K562 (cell line): ENCODE measurements around the gene SNCG. TPM values are rescaled to one million over a fixed set of nuclear protein-coding genes. Genes with fewer than 3 reads are reported as not detected.

Experiments
- ATAC-seq: fragments of 200-7000 bp; cut with Tn5 transposase; 3 replicates; pipeline ENCODE4 v1.9.1; 2020; ENCODE audit warnings: moderate library complexity
- BruUV-seq: library from RNA; stranded (reverse); fragments of 400-500 nt; replicated peaks from 2 replicates; lab custom pipeline; 2021; lab: Mats Ljungman, UMichigan
- CTCF ChIA-PET: fragments of 300-600 bp; formaldehyde crosslinking; extraction: SDS; loops from one replicate; lab custom pipeline; 2021; ENCODE audit warnings: low intra/inter-chr PET ratio; lab: Yijun Ruan, JAX
- POLR2A ChIA-PET: fragments of 300-600, 350-650 bp; sonication (Branson Sonifier 250); formaldehyde crosslinking; extraction: SDS; loops from one replicate; lab custom pipeline; 2021; ENCODE audit warnings: antibody characterized with exemption, inconsistent platforms; lab: Yijun Ruan, JAX
- DNase-seq, 4 experiments: peaks; one replicate each; pipeline versions ENCODE4 v3.0.0 to v3.0.0-alpha.2; 2011 to 2018; ENCODE audit warnings: low spot score in 3 of 4, mixed read lengths in 3 of 4; ENCODE audit errors: extremely low read depth in 1 of 4
- FAIRE-seq: peaks from 2 replicates; lab custom pipeline; 2011; peaks lifted over from hg19 to GRCh38; lab: Jason Lieb, UNC
- H2AFZ ChIP-seq: 2 replicates; pipeline ENCODE4 v1.6.0; 2011; ENCODE audit warnings: low read depth, low read length, control low read depth, inconsistent platforms
- H3K27ac ChIP-seq: fragments of 200-600 bp; 3 replicates; pipeline ENCODE4 v1.8.0; 2011; ENCODE audit warnings: low read depth, mild to moderate bottlenecking, control low read depth, inconsistent platforms, low read length, moderate library complexity, mixed read lengths; ENCODE audit errors: extremely low read depth
- H3K27me3 ChIP-seq, 2 experiments: fragments of 300-600 bp in 1 of 2; 2 replicates in 1 of 2; 3 replicates in 1 of 2; pipeline versions ENCODE4 v1.6.0 to v1.8.0; 2011; ENCODE audit warnings: inconsistent platforms in 2 of 2, low read length in 2 of 2, mild to moderate bottlenecking in 1 of 2, mixed read lengths in 1 of 2, moderate library complexity in 1 of 2; ENCODE audit not compliant: control insufficient read depth in 2 of 2, insufficient read depth in 2 of 2
- H3K36me3 ChIP-seq: fragments of 300-600 bp; 3 replicates; pipeline ENCODE4 v1.8.0; 2011; ENCODE audit warnings: mild to moderate bottlenecking, low read length, inconsistent platforms; ENCODE audit not compliant: control insufficient read depth, insufficient read depth
- H3K4me1 ChIP-seq, 2 experiments: fragments of 200-600 bp in 1 of 2; replicated peaks in 1 of 2; 2 replicates in 1 of 2; 3 replicates in 1 of 2; pipeline versions ENCODE4 v1.5.1 to v1.8.0; 2011; ENCODE audit warnings: inconsistent platforms in 2 of 2, low read length in 2 of 2, mild to moderate bottlenecking in 1 of 2, mixed read lengths in 1 of 2, moderate library complexity in 1 of 2; ENCODE audit not compliant: control insufficient read depth in 2 of 2, insufficient read depth in 2 of 2
- H3K4me2 ChIP-seq: 2 replicates; pipeline ENCODE4 v1.6.1; 2011; ENCODE audit warnings: low read length, control low read depth, inconsistent platforms, mixed read lengths; ENCODE audit not compliant: insufficient read depth
- H3K4me3 ChIP-seq: fragments of 200-600 bp; sonication (generic), shearing (Covaris generic); 2 replicates; pipeline ENCODE4 v1.5.1; 2016; ENCODE audit warnings: control low read depth, inconsistent platforms
- H3K79me2 ChIP-seq: fragments of 200-600 bp; 3 replicates; pipeline ENCODE4 v1.8.0; 2011; ENCODE audit warnings: low read length, inconsistent platforms; ENCODE audit not compliant: control insufficient read depth, insufficient read depth
- H3K9ac ChIP-seq, 2 experiments: 2 replicates each; pipeline versions ENCODE4 v1.6.0 to v1.6.1; 2011; ENCODE audit warnings: low read depth in 2 of 2, low read length in 2 of 2, control low read depth in 1 of 2, inconsistent platforms in 1 of 2, mild to moderate bottlenecking in 1 of 2, mixed read lengths in 1 of 2; ENCODE audit not compliant: insufficient read depth in 1 of 2
- H3K9me1 ChIP-seq: one replicate; pipeline ENCODE4 v1.6.0; 2011; ENCODE audit warnings: inconsistent platforms, mild to moderate bottlenecking, low read length, moderate library complexity; ENCODE audit not compliant: control insufficient read depth, insufficient read depth
- H3K9me3 ChIP-seq: replicated peaks from 2 replicates; pipeline ENCODE4 v1.5.1; 2011; ENCODE audit warnings: low read depth, low read length, inconsistent platforms; ENCODE audit not compliant: control insufficient read depth, insufficient read depth
- H4K20me1 ChIP-seq: replicated peaks from 2 replicates; pipeline ENCODE4 v1.6.1; 2011; ENCODE audit warnings: low read length, inconsistent platforms, mixed read lengths; ENCODE audit not compliant: control insufficient read depth, insufficient read depth
- GTF2E2 ChIP-seq: fragments of 200-800 bp; sonication (Bioruptor generic); IDR thresholded peaks from 2 replicates; pipeline ENCODE4 v1.6.1; 2016; ENCODE audit warnings: missing genetic modification characterization, missing compliant biosample characterization
- KDM5B ChIP-seq: fragments of 200-600 bp; sonication (generic); IDR thresholded peaks from 2 replicates; pipeline ENCODE4 v1.6.1; 2012; ENCODE audit warnings: low read depth, mild to moderate bottlenecking, moderate library complexity, low read length, control low read depth, inconsistent platforms; ENCODE audit not compliant: insufficient replicate concordance
- MCM3 ChIP-seq: fragments of 450-650 bp; IDR thresholded peaks from 2 replicates; pipeline ENCODE4 v1.6.1; 2016
- NCOA4 ChIP-seq: fragments of 450-650 bp; IDR thresholded peaks from 2 replicates; pipeline ENCODE4 v1.6.1; 2018; ENCODE audit warnings: mild to moderate bottlenecking; ENCODE audit not compliant: partially characterized antibody
- SIN3A ChIP-seq, 2 experiments: fragments of 150-350 bp in 1 of 2; IDR thresholded peaks; 2 replicates each; pipeline ENCODE4 v1.6.1; 2011 to 2016; ENCODE audit warnings: borderline replicate concordance in 2 of 2, low read depth in 2 of 2, low read length in 2 of 2, mild to moderate bottlenecking in 2 of 2, moderate library complexity in 2 of 2; ENCODE audit not compliant: control insufficient read depth in 1 of 2
- SREBF2 ChIP-seq: sonication (generic); formaldehyde crosslinking; IDR thresholded peaks from 2 replicates; pipeline ENCODE4 v1.4.0; 2020; ENCODE audit warnings: mild to moderate bottlenecking, missing genetic modification reagents
- ZNF41 ChIP-seq: fragments of 250-450 bp; sonication (Bioruptor Pico); conservative IDR thresholded peaks from 2 replicates; pipeline ENCODE4 v1.4.0; 2020; ENCODE audit warnings: mild to moderate bottlenecking
- ZNF436 ChIP-seq: fragments of 250-450, 450-650 bp; sonication (Bioruptor Pico); formaldehyde crosslinking; IDR thresholded peaks from 2 replicates; pipeline ENCODE4 v1.7.0; 2020; ENCODE audit warnings: mild to moderate bottlenecking
- ZNF77 ChIP-seq: fragments of 250-450 bp; sonication (Bioruptor Pico); IDR thresholded peaks from 2 replicates; pipeline ENCODE4 v1.5.0; 2020
- in situ Hi-C: fragments of 300-500 bp; cut with MboI; formaldehyde crosslinking; loops from 4 replicates; pipeline ENCODE4 v1.15.0; 2018; ENCODE audit warnings: inconsistent platforms, mixed read lengths
- intact Hi-C: fragments of 100-400 bp; cut with micrococcal nuclease; formaldehyde crosslinking; loops from 2 replicates; pipeline ENCODE4 v1.14.2; 2022
- polyA plus RNA-seq, 8 experiments: library from polyadenylated mRNA; depleted of rRNA in 4 of 8; stranded (reverse) in 5 of 8; unstranded in 3 of 8; fragments of >200 nt; fragmentation: Nextera tagmentation in 2 of 8; fragmentation: Illumina TruSeq in 1 of 8; extraction: Ambion mirVana in 2 of 8; extraction: Trizol in 1 of 8; gene quantifications; 2 replicates each; pipeline versions ENCODE4 v1.2.1 to v1.2.3, GENCODE V29; 2011 to 2014; ENCODE audit warnings: inconsistent platforms in 1 of 8, missing spikeins in 1 of 8
- total RNA-seq, 7 experiments: library from RNA; depleted of rRNA in 6 of 7; stranded (reverse); fragments of >200 nt in 6 of 7; fragmentation: Illumina TruSeq in 2 of 7; extraction: Trizol in 2 of 7; gene quantifications; 2 replicates each; pipeline versions ENCODE4 v1.2.1 to v1.2.3, GENCODE V29; 2011 to 2021; ENCODE audit warnings: low replicate concordance in 1 of 7
- TF ChIP-seq, protein P1 (sequence below), 2 experiments: IDR thresholded peaks; 2 replicates each; pipeline ENCODE4 v1.6.1; 2012; ENCODE audit warnings: improper control_type of control experiment in 2 of 2, low read depth in 2 of 2, low read length in 2 of 2, borderline replicate concordance in 1 of 2
- TF ChIP-seq, protein P2 (sequence below): sonication (generic); IDR thresholded peaks from 2 replicates; pipeline ENCODE4 v1.6.1; 2016
- TF ChIP-seq, protein P3 (sequence below): sonication (generic); formaldehyde crosslinking; IDR thresholded peaks from 2 replicates; pipeline ENCODE4 v1.5.0; 2020; ENCODE audit warnings: missing genetic modification reagents

SNCG gene
- total and polyA plus RNA-seq, 9 of the 15 experiments (the other 6 are each of a cell fraction or from before 2014, with no cell fraction given): 9.8 to 146 (median 93.6) TPM

DNA sequence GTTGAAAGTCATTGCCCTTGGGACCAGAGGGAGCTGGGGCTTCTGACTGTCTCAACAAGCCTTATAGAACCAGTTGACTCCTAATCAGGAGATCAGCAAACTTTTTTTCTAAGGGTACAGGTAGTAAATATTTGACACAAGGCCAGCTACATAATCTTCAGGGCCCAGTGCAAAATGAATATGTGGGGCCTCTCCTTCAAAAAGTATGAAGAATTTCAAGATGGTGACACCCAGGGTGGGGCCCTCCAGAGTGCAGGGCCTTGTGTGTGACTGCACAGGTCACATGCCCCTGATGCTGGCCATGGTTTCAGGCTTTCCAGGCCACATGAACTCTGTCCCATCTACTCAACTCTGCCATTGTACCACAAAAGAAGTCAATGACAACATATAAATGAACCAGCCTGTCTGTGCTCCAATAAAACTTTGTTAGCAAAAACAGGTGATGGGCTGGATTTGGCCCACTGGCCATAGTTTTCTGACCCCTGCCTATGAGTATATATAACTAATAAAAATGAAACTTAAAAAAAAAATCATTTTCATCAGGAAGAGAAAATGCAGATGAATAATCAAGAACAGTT is 7.1 kb upstream of the SNCG start:
- FAIRE-seq (no peak), DNase-seq (no peak), ATAC-seq (no peak)
- Histone ChIP-seq H3K79me2 (no peaks in the 10 kb centered on the region), H3K36me3 (no peaks in the 10 kb centered on the region), H4K20me1 (no peaks in the 10 kb centered on the region), H2AFZ (no peak overlapping the region), H3K27me3 (no peaks in the 10 kb centered on the region), H3K9me1 (no peaks in the 10 kb centered on the region), H3K9ac (no peak overlapping the region), H3K4me2 (no peak overlapping the region), H3K9me3 (0 out of 2 replicates have a peak, but pooled peaks cover 3% of the 10 kb centered on the region), H3K27ac (no peak overlapping the region), H3K4me1 (peaks cover 25 to 26% of the 10 kb centered on the region in 2 experiments), H3K4me3 (no peak overlapping the region)
- POLR2A ChIA-PET: interaction anchor here (0.6 kb wide), 1 partner anchor 102 kb away, joined by 3 read pairs; no protein-coding TSS in a partner anchor
- no TSS peak for BruUV-seq
- intact Hi-C loops (no loop called here), in situ Hi-C loops (no loop called here)
- CTCF ChIA-PET: no interaction called here
- TF ChIP-seq KDM5B (no peak), ZNF41 (no peak), GTF2E2 (tag) (no peak), NCOA4 (no peak), SREBF2 (CRISPR knock-in tag) (no peak), MCM3 (no peak), SIN3A (IDR thresholded peaks at IDR 0.05; ENCODE audit: borderline replicate concordance in 2 of 2, control insufficient read depth in 1 of 2, low read depth in 2 of 2, low read length in 2 of 2) (no peak), ZNF436 (CRISPR knock-in tag) (no peak), ZNF77 (CRISPR knock-in tag) (no peak)
- TF ChIP-seq, protein P1, sequence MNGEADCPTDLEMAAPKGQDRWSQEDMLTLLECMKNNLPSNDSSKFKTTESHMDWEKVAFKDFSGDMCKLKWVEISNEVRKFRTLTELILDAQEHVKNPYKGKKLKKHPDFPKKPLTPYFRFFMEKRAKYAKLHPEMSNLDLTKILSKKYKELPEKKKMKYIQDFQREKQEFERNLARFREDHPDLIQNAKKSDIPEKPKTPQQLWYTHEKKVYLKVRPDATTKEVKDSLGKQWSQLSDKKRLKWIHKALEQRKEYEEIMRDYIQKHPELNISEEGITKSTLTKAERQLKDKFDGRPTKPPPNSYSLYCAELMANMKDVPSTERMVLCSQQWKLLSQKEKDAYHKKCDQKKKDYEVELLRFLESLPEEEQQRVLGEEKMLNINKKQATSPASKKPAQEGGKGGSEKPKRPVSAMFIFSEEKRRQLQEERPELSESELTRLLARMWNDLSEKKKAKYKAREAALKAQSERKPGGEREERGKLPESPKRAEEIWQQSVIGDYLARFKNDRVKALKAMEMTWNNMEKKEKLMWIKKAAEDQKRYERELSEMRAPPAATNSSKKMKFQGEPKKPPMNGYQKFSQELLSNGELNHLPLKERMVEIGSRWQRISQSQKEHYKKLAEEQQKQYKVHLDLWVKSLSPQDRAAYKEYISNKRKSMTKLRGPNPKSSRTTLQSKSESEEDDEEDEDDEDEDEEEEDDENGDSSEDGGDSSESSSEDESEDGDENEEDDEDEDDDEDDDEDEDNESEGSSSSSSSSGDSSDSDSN (IDR thresholded peaks at IDR 0.05; ENCODE audit: borderline replicate concordance in 1 of 2, low read depth in 2 of 2, low read length in 2 of 2): no peak
- TF ChIP-seq, protein P2, sequence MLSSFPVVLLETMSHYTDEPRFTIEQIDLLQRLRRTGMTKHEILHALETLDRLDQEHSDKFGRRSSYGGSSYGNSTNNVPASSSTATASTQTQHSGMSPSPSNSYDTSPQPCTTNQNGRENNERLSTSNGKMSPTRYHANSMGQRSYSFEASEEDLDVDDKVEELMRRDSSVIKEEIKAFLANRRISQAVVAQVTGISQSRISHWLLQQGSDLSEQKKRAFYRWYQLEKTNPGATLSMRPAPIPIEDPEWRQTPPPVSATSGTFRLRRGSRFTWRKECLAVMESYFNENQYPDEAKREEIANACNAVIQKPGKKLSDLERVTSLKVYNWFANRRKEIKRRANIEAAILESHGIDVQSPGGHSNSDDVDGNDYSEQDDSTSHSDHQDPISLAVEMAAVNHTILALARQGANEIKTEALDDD: no peak
- TF ChIP-seq, protein P3, sequence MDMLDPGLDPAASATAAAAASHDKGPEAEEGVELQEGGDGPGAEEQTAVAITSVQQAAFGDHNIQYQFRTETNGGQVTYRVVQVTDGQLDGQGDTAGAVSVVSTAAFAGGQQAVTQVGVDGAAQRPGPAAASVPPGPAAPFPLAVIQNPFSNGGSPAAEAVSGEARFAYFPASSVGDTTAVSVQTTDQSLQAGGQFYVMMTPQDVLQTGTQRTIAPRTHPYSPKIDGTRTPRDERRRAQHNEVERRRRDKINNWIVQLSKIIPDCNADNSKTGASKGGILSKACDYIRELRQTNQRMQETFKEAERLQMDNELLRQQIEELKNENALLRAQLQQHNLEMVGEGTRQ: no peak
